ENCODE measurements around the gene NKAIN2.
A peak's percentile ranks its signal among the peaks of the same experiment; 100 is the strongest.

NKAIN2 gene

DNA sequence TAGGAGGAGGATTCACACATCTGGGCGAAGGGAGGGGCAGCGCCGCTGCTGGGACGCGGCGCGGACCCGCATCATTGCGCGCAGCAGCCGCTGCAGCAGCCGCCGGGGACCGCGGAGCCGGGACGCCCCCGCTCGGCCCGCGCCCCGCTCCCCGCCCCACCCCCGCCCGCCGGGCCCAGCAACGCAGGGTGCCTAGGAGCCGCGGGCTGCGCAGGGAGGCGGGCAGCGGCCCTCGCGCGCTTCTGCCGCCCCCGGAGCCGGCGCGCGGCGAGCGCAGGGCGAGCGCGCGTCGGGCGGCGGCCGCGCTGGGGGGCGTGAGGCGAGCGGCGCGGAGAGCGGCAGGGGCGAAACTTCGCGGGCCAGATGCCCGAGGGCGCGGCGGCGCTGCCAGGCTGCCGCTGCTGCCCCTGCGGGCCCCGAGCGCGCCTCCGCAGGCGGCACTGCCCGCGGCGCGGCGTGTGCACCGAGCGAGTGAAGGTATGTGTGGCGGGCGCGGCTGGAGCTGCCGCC lies at the start of gene NKAIN2:
Gene NKAIN2, plus strand, starts transcription at position 362 of the 510 bp plus-strand sequence.
- DNase-seq, result no peak

DNA sequence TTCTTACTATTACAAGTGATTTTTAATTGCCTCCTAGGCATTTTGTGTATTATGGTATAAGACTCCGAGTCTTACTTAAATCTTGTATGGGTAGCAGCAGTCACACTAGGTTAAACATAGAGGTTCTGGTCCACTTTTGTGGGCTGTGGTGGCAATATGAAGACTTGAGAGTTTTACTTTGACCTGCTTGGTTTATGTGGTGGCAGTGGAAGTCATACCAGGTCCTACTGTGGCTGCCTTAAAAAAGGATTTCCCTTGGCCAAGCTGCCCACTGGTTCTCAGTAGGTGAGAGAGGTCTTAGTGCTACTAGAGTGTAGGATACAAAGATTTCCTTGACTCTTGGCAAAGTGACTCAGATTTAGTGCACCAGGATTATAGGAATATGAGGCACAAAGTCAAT lies 44.2 kb upstream of the NKAIN2 start:
- DNase-seq, result no peak

DNA sequence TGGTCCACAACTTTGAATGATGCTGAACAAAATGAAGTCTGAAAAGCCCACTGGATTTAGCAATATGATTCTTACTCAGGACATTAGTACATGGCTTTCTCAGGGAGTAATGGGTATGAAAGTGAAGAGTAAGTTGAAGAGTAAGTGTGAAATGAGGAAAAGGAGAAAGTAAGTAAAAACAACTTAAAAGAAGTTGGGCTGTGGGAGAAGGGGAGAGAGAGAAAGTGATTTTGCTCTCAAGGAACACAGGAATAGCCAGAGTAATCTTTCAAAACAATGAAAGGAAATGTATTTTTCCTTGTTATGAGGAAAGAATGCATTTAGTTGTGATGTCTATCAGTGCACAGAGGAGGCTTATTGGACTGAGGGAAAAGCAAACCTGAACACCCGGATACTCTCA lies 39.8 kb upstream of the NKAIN2 start:
- DNase-seq, result no peak

DNA sequence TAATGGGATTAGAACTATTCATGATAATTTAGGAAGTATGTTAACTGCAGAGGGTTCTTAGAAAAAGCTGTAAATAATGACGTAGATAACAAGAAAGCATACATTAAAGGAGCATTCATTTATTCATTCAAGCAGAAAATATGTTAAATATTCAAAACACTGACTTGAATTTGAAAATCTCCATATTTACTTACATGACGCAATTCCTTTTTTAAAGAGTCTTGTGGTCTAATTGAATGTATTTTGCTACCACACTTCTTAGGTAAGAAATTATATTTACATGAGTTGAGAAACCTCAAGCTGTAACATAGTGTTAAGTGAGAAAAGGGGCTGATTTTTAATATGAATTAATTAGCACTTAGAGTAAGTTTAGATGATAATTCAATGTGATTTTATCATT lies 38.9 kb upstream of the NKAIN2 start:
- DNase-seq, result no peak

DNA sequence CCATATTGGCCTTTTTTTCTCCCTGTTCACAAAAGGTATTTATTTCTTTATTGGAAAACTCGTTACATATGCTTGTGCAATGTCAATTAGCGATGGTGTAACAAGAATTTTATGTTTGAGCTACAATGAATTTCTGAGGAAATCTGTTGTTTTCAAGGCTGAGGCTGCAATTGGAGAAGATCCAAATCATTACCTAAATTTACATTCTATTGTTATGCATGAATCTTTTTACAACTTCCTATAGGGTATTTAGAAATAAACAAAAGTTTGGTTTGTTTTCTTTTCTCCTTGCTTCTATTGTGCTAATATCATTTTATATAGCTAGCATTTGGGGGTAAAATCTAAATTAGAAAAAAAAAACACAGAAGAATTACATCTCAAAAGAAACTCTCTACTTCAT lies 34.7 kb upstream of the NKAIN2 start:
- no peak for DNase-seq

DNA sequence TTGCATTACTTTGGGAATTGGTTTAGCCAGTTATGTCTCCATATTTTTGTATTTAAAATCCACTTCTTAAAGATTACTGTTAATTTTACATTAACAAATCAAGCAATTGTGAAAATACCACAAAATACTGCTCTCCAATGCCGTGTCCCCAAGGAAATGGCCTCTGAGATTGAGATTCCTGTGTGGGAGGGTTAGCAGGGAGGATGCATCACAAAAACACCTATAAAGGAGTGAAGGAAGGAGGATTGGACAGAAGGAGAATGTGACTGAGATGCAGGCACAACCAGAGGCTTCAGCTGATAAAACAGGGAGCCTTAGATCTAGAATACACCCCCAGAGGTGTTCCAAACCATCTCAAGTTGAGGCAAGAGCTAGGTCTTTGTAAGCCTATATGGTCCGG lies 34.2 kb upstream of the NKAIN2 start:
- DNase-seq, result no peak

DNA sequence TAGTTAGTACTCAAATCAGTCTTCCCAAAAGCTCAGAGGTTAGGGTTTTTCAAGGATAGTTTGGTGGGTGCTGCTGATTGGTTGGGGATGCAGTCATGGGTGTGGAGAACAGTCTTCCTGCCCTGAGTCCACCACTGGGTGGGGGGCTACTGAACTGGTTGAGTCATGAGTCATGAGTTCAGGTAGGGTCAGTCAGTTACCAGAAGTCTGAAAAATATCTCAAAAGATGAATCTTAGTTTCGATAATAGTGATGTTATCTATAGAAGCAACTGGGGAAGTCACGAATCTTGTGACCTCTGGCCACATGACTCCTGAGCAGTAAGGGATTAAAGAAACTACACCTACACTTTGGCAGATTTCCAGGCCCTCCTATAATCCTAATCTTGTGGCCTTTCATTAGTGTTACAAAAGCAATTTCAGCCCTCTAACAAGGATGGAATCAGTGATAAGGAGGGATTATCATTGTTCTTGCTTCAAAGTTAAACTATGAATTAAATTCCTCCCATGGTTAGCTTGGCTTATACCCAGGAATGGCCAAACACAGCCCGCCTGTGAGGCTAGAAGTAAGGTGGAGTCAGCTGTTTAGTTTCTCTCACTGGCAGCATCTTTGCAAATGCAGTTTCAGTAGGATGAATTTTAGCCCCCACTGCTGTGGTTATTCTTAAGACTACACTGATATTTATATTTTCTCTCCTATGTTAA lies 33.3 kb upstream of the NKAIN2 start:
- DNase-seq, result no peak

DNA sequence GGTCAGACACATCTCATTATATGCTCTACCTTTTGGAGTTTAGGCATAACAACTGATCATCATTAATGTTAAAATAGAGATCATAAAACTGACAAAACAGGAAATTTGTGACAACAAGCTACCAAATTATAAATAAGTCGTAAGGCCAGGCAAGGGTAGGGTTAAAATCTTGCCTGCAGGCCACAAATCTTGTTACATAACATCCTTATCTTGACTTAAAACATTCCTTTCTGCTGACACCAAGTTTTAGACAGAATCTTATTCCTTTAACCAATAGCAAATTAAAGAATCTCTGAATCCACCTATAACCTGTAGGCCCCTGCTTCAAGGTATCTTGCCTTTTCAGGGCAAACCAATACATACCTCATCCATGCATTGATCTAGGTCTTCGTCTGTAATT lies 32.5 kb upstream of the NKAIN2 start:
- no peak for DNase-seq

DNA sequence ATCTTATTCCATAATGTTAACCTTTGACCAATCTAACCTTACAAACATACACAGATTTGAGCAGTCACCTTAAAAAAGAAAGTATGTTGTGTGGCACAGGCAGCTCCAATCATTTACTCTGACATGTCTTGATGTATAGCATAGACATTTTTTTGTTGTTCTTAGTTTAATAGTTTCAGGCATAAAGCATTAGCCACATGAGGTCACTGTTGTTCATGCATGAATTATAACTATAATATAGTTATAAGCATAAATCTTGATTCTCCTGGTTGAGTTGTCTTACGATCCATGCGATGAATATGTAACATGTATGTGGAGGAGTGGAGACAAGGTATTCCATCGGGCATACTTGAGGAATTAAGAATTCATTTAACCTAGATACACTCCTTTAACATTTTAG lies 26.1 kb upstream of the NKAIN2 start:
- no peak for DNase-seq

DNA sequence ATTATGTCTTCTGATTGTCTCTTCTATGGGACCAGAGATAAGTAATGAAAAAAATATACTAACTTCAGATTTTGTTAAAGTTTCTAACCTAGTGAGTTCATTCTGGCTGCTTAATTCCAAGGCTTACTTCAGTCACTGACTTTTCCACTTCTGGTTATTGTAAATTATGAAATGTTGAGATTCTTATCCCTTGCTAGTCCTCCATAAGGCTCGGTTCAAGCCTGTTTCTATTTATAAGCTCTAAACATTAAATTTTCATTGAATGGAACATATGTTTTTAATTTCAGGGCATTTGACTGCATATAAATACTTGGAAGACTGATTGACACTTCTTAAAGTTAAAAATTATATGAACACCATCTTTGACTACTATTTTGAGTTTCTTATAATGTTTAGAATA lies 23.6 kb upstream of the NKAIN2 start:
- DNase-seq, result no peak

DNA sequence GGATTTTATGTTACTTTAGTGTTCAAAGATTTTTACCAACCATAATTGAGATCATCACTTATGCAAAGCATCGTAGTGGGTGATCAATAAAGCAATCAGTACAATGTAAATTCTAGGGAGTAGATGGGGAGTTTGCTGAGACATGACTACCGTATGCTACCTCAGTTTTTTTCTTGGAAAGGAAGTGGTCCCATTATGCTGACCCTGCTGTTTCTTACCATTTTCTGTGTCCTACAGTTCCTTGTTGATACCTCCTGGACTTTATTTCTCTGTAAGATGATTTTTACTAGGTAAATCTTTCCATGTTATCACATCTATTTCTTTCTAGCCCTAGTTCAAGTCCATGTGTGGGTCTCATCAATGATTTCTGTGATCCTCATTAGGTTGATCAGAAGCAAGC lies 19.3 kb upstream of the NKAIN2 start:
- no peak for DNase-seq

DNA sequence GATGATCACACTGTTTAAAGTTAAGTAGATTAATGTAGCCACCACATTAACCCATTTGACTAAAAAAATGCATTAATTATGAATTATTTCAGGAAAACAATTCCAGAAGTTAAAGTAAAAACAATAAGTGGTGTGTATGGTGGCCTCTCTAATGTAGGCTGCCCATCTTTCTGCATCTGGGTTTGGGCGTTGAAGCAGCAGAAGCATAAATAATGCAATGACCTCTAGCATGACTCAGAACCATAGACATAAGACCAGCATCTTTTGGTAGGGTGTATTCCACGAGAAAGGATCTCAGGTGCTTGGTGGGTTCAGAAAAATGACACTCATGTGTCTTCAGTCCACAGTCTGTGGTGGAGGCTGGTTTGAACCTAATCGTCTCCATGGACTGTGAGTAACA lies 18.6 kb upstream of the NKAIN2 start:
- no peak for DNase-seq

DNA sequence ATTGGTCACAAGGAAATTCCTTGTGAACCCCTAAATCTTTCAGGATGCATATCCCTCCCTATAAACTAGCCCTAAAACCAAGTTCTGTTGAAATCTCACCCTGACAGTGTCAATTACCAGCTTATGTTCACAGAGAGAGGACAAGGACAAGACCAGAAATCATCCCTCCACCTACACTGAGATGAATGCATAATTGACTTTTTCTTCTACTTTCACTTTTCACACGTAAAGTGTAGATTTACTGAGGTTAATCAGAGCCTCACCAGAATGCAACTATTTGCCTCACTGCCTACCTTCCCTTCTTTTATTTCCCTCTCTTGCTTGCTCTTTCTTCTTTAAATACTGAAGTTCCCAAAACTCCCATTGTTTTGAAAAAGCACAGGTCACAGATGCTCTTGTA lies 15.3 kb upstream of the NKAIN2 start:
- DNase-seq, result no peak

DNA sequence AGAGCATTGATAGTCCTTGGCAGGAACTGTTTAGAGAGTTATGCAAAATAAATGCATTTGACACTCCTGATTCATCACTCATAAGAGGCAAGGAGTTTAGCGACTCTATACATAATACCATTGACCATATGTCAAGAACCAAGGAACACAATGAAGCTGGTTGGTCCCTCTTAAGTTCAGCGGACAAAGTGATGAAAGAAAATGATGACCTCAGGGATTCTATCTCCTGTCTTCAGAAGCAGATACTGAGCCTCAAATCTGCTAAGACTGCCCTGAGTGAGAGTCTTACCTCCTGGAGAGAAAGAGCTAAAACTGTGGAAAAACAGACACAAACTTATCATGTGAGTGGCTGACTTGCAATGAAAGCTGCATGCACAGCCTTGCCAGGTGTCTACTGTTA lies 9.5 kb upstream of the NKAIN2 start:
- DNase-seq, result no peak

DNA sequence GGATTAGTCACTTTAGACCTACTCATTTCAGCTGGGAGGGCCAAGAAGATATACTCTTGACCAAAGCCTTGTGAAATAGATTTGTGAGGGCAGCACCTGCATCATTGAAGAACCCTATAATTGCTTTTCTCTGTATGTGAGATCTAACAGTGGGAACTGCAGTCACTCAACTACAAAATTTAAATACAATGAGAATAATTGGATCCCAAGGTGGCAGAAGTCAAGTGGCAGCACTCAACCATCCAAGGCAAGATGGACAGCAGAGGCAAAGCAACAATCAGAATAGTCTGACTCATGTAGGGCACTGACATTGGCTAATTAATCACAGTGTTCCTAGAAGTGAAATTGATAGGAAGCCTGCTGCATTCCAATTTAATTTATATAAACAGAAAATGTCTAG lies 8.9 kb upstream of the NKAIN2 start:
- no peak for DNase-seq

DNA sequence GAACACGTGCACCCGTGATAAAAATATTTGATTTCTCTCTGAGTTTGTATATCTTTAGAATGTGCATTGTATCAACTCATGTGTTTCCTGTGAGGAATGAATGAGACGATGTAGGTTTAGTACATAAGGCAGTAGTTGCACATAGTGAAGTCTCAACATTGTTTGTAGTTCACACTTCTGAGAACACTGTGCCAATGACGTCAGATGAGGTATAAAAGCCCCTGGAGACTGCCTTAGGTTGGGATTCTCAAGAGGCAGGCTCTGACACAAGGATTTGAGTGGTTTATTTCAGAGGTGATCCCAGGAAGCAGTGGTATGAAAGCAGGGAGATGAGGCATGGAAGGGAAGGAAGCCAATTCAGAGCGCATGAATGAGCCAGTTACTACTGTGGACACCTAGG lies 2.6 kb upstream of the NKAIN2 start:
- DNase-seq, result no peak

DNA sequence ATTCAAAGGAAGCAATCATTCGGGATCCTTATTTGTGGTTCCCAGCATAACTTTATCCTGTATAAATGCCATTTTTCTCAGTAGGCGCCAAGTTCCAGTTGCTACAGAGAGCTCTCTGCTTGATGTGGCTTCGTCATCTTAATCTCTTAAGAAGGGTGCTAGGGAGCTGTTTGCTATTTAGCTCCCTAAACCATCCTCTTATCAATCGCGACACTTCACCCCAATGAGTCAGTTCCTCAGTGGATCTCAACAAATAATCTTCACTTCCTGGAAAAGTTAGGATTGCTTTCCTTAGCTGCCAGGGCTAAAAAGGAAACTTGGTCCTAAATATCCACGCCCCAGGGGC lies 1.3 kb upstream of the NKAIN2 start:
- no peak for DNase-seq

DNA sequence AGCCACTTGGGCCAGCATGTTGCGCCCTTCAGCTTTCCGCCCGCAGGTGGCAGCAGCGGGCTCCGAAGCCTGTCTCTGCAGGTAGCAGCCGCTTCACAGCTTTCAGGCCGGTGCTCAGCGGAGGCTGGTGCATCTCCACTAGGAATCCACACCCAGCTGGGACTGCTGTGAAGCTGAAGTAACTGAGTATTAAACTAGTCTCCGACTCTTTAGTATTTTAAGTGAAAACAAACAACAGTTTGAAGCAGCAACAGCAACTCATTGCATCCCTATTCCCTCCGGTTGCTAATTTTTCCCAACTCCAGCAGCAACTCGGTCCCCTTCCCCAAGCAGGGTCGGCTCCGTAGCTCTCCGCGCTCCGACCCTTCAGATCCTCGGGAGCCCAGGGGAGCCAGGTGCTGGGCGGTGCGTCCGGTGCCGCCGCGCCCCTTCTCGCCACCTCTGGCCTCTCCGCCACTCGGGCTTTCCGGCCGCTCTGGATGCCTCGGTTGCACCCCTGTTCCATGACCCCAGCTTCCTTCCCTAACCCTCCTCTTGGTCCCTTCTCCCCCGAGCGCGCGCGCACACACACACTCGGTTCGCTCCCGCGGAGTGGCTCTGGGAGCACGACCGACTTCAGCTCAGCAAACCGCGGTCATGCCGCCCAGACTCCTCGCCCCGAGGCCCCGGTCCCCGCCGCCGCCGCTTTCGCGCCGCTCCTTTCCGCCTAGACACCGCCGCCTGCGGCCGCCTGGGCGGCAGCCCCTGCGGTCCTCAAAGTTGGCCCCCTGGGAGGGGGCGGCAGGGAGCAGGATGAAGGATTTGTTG lies 765 bp upstream of the NKAIN2 start:
- DNase-seq, result peak; percentile 33

DNA sequence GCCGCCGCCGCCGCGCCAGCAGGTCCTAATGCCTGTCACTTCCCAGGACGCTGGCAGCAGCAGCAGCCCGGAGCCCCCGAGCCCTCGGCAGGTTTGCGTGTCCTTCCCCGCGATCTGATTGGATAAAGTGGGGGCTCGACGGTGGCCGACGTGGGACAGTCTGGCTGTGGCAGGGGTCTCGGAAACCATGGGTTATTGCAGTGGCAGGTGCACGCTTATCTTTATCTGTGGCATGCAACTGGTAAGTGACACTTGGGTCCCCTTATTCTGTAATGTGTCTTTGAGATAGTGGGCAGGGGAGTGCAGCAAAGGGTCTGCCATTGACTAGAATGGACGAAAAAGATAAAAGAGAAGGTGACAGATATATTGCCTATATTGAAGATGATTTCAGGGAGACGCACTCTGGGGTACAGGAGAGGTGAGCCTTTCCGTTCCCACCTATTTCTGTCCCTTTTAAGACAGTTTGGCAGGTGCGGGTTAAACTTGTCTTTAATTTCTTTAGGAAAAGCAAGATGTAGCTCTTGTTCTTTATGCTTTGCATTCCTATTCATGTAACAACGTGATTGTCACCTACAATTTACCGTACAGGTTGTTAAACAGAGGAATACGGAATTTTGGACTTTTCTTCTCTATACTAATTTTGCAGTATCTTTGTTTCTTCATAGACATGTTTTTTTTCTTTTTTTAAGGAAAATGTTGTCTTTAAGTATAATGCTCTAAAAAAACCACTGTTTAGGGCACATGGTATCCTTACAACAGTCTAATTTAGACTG lies 535 bp downstream of the NKAIN2 start:
- no peak for DNase-seq

DNA sequence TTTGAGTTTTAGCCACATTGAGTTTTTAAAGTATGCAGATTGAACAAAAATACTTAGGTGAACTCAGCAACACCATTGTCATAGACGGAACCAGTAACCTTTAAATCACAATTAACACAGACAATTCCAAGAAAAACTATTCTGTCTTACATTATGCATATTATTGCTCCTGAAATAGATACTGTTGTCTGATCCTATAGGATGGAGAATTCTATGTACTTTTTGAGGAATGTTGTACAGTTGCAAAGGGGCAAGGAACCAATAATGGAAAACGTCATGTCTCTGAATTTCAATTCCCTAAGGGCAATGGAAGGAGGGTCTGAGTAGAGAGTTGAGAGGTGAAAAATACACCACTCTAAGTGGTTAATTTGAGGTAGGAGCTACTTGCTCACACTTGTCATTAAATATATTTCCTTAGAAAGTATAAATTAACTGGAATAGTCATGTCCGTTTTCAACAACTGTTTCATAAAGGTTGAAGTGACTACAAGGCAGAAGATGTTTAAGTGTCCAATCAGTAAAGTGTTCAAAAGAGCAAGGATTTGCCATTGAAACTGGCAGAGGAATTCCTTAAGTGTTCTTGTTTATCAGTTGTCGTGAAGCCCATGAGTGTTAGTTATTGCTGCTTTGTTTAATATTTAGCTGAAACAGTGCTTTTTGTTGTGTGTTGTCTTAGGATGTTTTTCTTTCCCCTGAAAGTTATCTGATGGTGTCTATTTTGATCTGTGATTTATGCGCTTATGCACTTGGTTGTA lies 1.3 kb downstream of the NKAIN2 start:
- DNase-seq, result no peak

DNA sequence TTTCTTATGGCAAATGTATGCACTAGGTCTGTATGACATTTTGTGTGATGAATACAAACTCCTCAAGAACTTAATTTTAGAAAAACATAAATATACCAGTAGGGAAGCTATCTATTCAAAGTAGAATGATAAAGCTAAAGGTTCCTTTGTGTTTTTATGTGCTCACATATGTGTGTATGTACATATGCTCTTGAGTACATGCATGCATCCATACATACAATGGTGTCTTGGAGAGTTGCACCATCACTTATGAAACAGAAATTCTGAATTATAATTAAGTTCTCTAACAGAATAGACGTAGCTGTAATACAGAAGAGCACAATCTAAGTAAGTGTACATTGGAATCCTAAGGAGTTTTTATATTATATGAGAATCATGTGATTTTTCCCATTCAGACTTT lies 2.3 kb downstream of the NKAIN2 start:
- no peak for DNase-seq

DNA sequence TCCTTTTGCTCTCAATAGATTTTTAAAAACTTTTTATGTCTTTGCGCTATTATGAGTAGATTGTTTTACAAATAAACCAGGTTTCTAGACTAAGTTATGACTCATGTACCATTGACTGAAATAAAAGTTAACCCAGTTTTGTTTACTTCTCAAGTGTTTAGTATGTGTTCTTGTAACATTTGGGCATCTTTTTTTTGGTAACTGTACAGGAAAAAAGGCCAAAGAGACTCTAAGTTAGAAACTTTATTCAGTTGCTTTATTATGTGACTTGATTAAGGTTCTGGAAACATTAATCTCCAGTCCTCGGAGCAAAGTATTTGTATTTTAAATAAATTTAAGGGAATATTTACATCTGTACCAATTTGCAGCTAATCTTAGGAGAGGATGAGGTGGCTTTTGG lies 2.9 kb downstream of the NKAIN2 start:
- DNase-seq, result no peak

DNA sequence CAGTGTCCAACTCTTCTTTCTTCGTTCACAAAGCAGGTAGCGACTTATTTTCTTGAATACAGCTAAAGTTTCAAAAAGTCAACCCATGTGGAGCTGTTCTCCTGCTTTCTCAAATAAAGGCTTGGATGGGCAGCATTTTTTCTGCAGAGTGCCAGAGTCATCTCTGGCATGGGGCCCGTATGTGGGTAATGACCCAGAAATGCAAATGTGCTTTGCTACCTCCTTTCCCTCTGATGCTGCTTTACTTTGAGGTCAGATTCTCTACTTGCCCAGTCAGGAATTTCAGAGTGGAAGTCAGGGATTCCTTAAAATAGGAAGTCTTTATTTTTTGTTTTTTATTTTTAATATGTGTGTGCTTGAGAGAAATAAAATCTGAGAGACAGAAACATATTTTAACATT lies 4.9 kb downstream of the NKAIN2 start:
- no peak for DNase-seq
